ENCODE measurements around the gene ACP7.

DNA sequence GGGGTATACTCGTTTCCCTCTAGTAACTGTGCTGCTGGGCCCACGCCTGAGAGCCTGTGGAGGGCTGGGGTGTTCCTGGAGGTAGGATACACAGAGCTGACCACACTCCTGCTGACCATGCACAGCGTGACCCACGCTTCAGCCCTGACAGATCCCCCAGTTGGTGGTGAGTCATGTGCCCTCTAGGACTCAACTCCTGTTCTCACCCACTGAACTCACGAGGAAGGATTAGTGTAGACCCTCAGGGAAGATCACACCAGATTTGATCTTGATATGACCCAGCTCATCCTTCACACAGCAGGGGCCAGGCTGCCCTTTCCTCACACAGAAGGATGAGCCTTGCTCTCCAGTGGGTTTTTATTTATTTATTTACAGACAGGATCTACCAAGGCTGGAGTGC, 13.3 kb upstream of the ACP7 start:
- no peak for TF ChIP-seq CTCF (IDR thresholded peaks at IDR 0.05)
- TF ChIP-seq POLR2A (IDR thresholded peaks at IDR 0.05), result no peak
